GM12801 (cell line): Measurements from ENCODE around the gene SARDH.

ENCODE experiments used
- CTCF ChIP-seq: IDR thresholded peaks from one replicate; pipeline ENCODE4 v1.5.1; 2011; ENCODE audit warnings: control low read depth; ENCODE audit not compliant: insufficient read length; ENCODE audit errors: extremely low read depth

The SARDH gene

GRCh38 chr9:133706307-133707050, 31.7 kb downstream of the SARDH start:
- no peak for TF ChIP-seq CTCF

GRCh38 chr9:133705576-133705975, 32.6 kb downstream of the SARDH start:
- TF ChIP-seq CTCF = no peak

GRCh38 chr9:133704711-133705181, 33.4 kb downstream of the SARDH start:
- no peak for TF ChIP-seq CTCF

- TF ChIP-seq CTCF = no peak
These were observed 34.4 kb downstream of the SARDH start for GRCh38 chr9:133703591-133704399.

- no peak for TF ChIP-seq CTCF
These were observed 35.2 kb downstream of the SARDH start for GRCh38 chr9:133702798-133703590.

- no peak for TF ChIP-seq CTCF
These were observed 36.0 kb downstream of the SARDH start for GRCh38 chr9:133701981-133702797.
